ENCODE data around the gene SDK2.

The SDK2 gene

GRCh38 chr17:73305845-73306836 lies 338.1 kb downstream of the SDK2 start:
- TF ChIP-seq GATA2 (IDR thresholded peaks at IDR 0.05; ENCODE audit: low read depth, low read length) = no peak
- no peak for TF ChIP-seq GATA3 (IDR thresholded peaks at IDR 0.05; ENCODE audit: low read depth, low read length)

DNA sequence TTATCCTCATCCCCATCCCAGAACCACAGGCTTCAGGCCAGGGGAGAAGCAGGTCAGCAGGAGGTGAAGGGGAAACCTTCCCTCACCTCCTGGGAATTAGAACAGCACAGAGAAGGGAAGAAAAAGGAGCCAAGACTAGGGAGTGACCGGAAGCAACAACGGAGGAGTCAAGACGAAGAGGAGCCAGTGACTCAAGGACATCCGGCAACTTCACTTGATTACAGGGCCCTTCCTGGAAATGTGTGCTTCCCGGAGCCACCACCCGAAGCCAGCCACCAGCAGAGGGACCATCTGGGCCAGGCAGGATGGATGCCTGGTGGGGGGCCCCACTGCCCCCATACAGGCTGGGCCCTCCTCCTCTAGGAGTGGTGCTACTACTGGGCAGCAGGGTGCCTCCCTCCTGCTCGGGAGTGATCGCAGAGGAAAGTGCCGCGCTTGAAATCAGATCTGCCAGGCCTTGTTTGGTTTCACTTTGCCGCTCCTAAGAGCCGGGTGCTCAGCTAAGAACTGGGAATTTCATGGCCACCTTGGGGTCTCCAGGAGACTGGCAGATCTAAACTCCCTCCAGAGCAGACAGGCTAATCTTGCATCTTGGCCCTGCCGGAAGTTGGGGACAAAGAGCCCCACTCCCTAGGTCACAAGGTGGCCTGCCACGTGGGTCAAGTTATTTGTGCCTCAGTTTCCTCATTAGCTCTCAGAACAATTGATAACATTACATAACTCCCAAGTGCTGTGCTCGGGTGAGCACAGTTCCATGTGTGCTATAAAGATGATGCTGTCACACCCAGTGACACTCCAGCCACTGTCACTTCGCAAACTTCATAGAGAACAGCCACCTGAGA lies 339.1 kb downstream of the SDK2 start:
- TF ChIP-seq GATA2 (IDR thresholded peaks at IDR 0.05; ENCODE audit: low read depth, low read length) (no peak), GATA3 (IDR thresholded peaks at IDR 0.05; ENCODE audit: low read depth, low read length) (no peak)

- TF ChIP-seq GATA2 (IDR thresholded peaks at IDR 0.05; ENCODE audit: low read depth, low read length) = no peak
- no peak for TF ChIP-seq GATA3 (IDR thresholded peaks at IDR 0.05; ENCODE audit: low read depth, low read length)
These were observed 339.8 kb downstream of the SDK2 start for GRCh38 chr17:73304438-73304837.

DNA sequence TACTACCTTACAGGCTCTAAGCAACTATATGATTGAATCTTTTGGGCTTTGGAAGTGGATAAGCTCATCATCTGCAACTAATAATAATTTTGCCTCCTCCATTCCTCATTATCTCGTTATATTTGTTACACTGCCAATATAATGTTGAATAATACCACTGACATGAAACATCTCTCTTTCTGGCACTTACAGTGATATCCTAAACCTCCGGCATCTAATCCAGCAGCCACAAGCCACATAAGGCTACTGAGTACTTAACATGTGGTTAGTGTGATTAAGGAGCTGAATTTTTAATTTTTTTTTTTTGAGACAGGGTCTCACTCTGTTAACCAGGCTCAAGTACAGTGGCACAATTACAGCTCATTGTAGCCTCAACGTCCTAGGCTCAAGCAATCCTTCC lies 342.1 kb downstream of the SDK2 start:
- TF ChIP-seq GATA2 (IDR thresholded peaks at IDR 0.05; ENCODE audit: low read depth, low read length) (no peak), GATA3 (IDR thresholded peaks at IDR 0.05; ENCODE audit: low read depth, low read length) (no peak)

DNA sequence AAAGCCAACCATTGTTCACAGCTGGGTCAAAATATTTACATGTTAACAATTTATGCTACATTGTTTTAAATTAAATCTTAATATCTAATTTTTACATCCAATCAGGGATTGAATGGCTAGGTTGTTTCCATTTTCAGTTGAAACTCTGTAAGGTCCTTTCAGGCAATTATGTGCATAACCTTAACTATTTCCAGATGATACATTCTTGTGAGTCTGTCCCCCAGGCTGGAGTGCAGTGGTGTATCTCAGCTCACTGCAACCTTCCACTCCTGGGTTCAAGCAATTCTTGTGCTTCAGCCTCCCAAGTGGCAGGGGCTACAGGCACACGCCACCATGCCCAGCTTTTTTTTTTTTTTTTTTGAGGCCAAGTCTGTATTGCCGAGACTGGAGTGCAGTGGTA lies 342.9 kb downstream of the SDK2 start:
- TF ChIP-seq GATA2 (IDR thresholded peaks at IDR 0.05; ENCODE audit: low read depth, low read length) (no peak), GATA3 (IDR thresholded peaks at IDR 0.05; ENCODE audit: low read depth, low read length) (no peak)

- TF ChIP-seq GATA3 (IDR thresholded peaks at IDR 0.05; ENCODE audit: low read depth, low read length) (no peak), GATA2 (IDR thresholded peaks at IDR 0.05; ENCODE audit: low read depth, low read length) (no peak)
These were observed 343.9 kb downstream of the SDK2 start for GRCh38 chr17:73300392-73300791.

DNA sequence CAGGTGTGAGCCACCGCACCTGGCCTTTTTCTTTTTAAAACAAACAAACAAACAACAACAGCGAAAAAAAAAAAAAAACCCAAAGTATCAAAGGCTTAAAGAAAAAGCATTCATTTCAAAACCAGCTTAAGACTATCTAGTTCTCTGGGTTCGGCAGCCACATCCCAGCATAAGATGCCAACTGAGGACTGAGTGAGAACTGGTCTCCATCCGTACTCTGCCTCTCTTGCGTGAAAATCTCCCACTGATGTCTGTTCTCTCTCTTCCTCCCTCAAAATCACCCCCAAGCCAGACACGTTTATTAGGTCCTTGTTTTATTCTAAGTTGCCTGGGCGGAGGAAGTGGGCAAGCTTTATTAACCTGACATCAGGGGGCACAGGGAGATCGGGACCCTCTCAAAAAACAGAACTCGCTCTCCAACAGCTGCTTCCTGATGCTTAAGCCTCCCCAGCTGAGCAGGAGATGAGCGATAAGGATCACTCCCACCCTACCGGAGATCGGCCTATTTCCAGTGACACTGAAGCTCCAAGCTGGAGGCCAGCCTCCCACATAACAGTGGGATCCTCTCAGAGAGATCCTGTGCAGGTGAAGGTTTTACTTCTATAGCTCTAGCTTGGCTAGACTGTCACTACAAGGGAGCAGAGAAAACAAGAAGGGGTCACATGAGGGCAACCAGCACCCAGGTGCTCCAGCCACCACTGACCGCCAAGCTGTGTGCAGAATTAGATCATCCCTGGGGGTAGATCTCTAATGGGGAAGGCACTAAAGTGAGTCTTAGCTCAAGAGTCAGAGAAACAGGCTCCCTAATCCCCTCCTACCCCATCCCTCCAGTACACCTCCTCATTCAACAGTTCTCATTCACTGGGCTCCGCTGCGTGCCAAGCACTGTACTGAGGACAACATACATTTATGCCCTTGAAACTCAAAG lies 346.0 kb downstream of the SDK2 start:
- TF ChIP-seq GATA2 (IDR thresholded peaks at IDR 0.05; ENCODE audit: low read depth, low read length) (peak; percentile 99), GATA3 (IDR thresholded peaks at IDR 0.05; ENCODE audit: low read depth, low read length) (peak; percentile 94)

DNA sequence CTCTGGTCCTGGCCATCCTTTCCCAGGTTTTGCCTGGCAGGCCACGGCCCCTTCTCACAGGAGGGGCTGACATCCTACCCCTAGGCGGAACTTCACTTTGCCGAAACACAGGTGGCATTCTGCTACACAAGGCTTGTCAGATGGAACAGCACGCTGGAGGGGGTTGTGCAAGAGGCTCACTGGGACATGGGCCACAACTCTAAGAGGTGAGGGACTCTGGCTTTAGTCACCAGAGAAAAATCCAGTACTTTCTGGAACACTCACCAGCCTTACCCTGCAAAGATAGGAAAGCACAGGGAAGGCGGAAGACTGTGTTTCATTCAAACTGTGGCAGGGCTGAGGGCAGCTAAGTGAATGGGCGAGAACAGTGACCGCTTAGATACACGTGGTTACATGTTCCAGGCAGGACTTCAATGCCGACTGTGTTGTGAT lies 350.7 kb downstream of the SDK2 start:
- TF ChIP-seq GATA2 (IDR thresholded peaks at IDR 0.05; ENCODE audit: low read depth, low read length) (no peak), GATA3 (IDR thresholded peaks at IDR 0.05; ENCODE audit: low read depth, low read length) (no peak)

DNA sequence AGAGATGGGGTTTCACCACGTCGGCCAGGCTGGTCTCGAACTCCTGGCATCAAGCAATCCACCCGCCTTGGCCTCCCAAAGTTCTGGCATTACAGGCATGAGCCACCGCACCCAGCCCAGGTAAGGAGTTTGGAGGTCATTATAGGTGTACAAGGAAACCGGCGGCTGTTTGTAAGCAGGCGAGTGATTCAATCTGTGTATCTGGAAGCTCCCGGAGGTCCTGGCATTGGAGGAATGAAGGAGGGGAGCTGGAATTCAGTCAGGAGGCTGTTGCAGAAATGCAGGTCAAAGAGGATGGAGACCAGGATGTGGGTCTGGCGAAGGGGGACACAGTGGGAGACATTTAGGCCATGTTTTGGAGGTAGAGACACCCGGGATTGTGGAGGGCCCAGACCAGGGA lies 351.2 kb downstream of the SDK2 start:
- TF ChIP-seq GATA3 (IDR thresholded peaks at IDR 0.05; ENCODE audit: low read depth, low read length) (no peak), GATA2 (IDR thresholded peaks at IDR 0.05; ENCODE audit: low read depth, low read length) (no peak)

DNA sequence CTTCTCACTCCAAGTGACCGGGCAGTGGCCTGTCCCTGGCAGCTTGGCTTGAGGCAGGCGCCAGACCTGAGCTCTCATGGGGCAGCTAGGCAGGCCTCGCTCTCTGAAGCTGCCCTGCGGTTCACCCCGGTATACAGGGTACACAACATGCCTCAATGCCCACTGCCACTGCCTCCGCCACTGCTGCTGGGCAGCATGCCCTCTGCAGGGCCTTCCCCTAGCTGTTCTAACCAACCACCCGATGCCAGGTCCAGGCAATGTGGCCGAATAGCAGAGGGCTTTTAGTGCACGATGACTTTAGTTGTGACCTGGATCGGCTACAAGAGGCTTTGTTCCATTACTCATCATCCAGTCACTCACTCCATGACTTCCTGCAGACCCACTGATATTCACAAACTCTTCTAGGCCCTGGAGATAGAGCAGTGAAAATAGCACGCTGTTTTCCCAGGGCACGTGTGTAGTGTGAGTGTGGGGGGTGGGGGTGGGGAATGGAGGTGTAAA lies 352.2 kb downstream of the SDK2 start:
- TF ChIP-seq GATA3 (IDR thresholded peaks at IDR 0.05; ENCODE audit: low read depth, low read length) = no peak
- no peak for TF ChIP-seq GATA2 (IDR thresholded peaks at IDR 0.05; ENCODE audit: low read depth, low read length)

DNA sequence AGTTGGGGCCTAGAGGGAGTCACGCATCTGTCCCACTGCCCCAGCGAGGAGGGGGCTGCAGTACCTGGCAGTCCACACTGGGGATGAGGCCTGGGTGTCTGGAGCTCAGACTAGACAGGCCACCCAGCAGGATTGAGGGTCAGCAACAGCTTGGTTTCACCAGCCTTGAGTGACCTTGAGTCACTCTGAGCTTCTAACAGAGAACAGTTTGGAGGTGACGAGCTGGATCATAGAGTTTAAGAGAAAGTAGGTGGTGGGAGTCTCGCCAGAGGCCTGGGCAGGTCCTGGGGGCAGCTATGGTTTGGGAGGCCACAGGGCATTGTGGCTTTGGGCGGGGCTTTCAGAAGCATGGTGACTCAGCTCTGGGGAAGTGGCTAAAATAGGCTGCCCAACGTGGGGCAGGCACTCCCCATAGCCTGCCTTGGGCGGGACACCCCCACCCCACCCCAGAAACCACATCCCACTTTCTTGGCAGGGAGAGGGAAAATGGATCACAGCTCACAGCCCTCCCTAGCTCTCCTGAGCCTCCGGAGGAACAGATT lies 352.9 kb downstream of the SDK2 start:
- TF ChIP-seq GATA3 (IDR thresholded peaks at IDR 0.05; ENCODE audit: low read depth, low read length) (no peak), GATA2 (IDR thresholded peaks at IDR 0.05; ENCODE audit: low read depth, low read length) (no peak)

GRCh38 chr17:73290399-73291259 lies 353.6 kb downstream of the SDK2 start:
- no peak for TF ChIP-seq GATA2 (IDR thresholded peaks at IDR 0.05; ENCODE audit: low read depth, low read length)
- TF ChIP-seq GATA3 (IDR thresholded peaks at IDR 0.05; ENCODE audit: low read depth, low read length) = no peak

Measured in SH-SY5Y (cell line).